DND-41 (cell line): ENCODE data around the gene CSHL1.
"Not testable (repeated sequence)": the region's sequence is repeated elsewhere in the genome, so short reads cannot be mapped to it uniquely, and the experiment has no call there.

Experiments used
- CTCF ChIP-seq: IDR thresholded peaks from 2 replicates; pipeline ENCODE4 v1.5.1; 2012; ENCODE audit warnings: borderline replicate concordance, low read length, moderate library complexity, mild to moderate bottlenecking; ENCODE audit not compliant: poor library complexity, severe bottlenecking; ENCODE audit errors: extremely low read depth
- EZH2 ChIP-seq: IDR thresholded peaks from 3 replicates; pipeline ENCODE4 v1.6.1; 2012; ENCODE audit warnings: borderline replicate concordance, low read depth, mild to moderate bottlenecking, moderate library complexity, low read length, inconsistent platforms; ENCODE audit not compliant: severe bottlenecking

GRCh38 chr17:63904796-63905195, 6.3 kb downstream of the CSHL1 start:
- not testable (repeated sequence) for TF ChIP-seq CTCF, EZH2
